ENCODE data around the gene CDAN1. TPM values are rescaled to one million over a fixed set of nuclear protein-coding genes. Genes with fewer than 3 reads are reported as not detected.
A peak's percentile ranks its signal among the peaks of the same experiment; 100 is the strongest.

The CDAN1 gene
- total and polyA plus RNA-seq, 4 donors = 2.4 to 9.5 (median 7.1) TPM

DNA sequence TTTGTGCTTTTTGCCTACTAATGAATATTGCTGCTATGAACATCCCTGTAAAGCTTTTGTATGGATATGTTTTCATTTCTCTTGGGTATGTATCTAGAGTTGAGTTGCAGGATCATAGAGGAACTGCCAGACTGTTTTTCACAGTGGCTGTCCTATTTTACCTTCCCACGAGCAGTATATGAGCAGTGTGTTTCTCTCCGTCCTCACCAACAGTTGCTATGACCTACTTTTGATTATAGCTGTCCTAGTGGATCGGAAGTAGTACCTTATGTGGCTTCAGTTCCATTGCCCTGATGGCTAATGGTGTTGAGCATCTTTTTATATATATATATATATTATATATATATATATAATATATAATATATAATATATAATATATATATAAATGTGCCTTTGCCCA is 25.2 kb downstream of the CDAN1 start (continued):
- TF ChIP-seq, protein P1, sequence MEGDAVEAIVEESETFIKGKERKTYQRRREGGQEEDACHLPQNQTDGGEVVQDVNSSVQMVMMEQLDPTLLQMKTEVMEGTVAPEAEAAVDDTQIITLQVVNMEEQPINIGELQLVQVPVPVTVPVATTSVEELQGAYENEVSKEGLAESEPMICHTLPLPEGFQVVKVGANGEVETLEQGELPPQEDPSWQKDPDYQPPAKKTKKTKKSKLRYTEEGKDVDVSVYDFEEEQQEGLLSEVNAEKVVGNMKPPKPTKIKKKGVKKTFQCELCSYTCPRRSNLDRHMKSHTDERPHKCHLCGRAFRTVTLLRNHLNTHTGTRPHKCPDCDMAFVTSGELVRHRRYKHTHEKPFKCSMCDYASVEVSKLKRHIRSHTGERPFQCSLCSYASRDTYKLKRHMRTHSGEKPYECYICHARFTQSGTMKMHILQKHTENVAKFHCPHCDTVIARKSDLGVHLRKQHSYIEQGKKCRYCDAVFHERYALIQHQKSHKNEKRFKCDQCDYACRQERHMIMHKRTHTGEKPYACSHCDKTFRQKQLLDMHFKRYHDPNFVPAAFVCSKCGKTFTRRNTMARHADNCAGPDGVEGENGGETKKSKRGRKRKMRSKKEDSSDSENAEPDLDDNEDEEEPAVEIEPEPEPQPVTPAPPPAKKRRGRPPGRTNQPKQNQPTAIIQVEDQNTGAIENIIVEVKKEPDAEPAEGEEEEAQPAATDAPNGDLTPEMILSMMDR (IDR thresholded peaks at IDR 0.05; ENCODE audit: low read depth, low read length, missing input control) = no peak
- TF ChIP-seq RAD21 (IDR thresholded peaks at IDR 0.05) = no peak
- TF ChIP-seq GABPA (IDR thresholded peaks at IDR 0.05 in 1 of 2, conservative IDR thresholded peaks at IDR 0.05 in 1 of 2) = no peak

DNA sequence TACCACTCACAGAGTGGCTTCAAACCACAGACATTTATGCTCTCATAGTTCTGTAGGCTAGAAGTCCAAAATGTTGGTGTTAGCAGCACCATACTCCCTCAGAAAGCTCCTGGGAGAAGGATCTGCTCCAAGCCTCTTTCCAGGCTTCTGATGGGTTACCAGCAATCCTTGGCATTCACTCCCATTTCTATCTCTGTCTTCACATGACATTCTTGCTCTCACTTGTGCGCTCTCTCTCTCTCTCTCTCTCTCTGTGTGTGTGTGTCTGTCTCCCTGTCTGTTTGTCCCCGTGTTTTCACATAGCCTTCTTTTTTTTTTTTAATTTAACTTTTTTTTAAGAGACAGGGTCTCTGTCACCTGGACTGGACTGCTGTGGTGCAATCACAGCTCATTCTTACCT is 26.3 kb downstream of the CDAN1 start:
- H3K27ac ChIP-seq (ENCODE audit: low read depth in 1 of 2, low read length in 2 of 2) = no peak overlapping the region
- H3K4me1 ChIP-seq (ENCODE audit: control insufficient read depth in 4 of 4, insufficient read depth in 4 of 4, low read length in 3 of 4) = peaks cover 0 to 2% (median 0%) of the 10 kb centered on the region in 4 donors
- H3K9me3 ChIP-seq (ENCODE audit: control insufficient read depth in 4 of 4, low read length in 3 of 4) = no peaks in the 10 kb centered on the region
- no peak overlapping the region for H3K9ac ChIP-seq (ENCODE audit: low read depth in 1 of 2, low read length in 2 of 2)
- 93% methylated on average over 2 of the region's 2 CpGs for WGBS
- H3K4me3 ChIP-seq (ENCODE audit: low read depth in 1 of 3, low read length in 3 of 3) = no peak overlapping the region
- TF ChIP-seq YY1 (IDR thresholded peaks at IDR 0.05) (no peak), SP1 (IDR thresholded peaks at IDR 0.05) (no peak), FOXA1 (IDR thresholded peaks at IDR 0.05) (no peak), HNF4G (IDR thresholded peaks at IDR 0.05) (no peak), NR2F2 (IDR thresholded peaks at IDR 0.05) (no peak), RXRA (IDR thresholded peaks at IDR 0.05) (no peak), EGR1 (IDR thresholded peaks at IDR 0.05; ENCODE audit: low read depth in 2 of 2) (no peak), HNF4A (conservative IDR thresholded peaks at IDR 0.05) (no peak), GABPA (IDR thresholded peaks at IDR 0.05 in 1 of 2, conservative IDR thresholded peaks at IDR 0.05 in 1 of 2) (no peak), RAD21 (IDR thresholded peaks at IDR 0.05) (no peak), FOXA2 (IDR thresholded peaks at IDR 0.05) (no peak)
- TF ChIP-seq, protein P2, sequence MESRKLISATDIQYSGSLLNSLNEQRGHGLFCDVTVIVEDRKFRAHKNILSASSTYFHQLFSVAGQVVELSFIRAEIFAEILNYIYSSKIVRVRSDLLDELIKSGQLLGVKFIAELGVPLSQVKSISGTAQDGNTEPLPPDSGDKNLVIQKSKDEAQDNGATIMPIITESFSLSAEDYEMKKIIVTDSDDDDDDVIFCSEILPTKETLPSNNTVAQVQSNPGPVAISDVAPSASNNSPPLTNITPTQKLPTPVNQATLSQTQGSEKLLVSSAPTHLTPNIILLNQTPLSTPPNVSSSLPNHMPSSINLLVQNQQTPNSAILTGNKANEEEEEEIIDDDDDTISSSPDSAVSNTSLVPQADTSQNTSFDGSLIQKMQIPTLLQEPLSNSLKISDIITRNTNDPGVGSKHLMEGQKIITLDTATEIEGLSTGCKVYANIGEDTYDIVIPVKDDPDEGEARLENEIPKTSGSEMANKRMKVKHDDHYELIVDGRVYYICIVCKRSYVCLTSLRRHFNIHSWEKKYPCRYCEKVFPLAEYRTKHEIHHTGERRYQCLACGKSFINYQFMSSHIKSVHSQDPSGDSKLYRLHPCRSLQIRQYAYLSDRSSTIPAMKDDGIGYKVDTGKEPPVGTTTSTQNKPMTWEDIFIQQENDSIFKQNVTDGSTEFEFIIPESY (IDR thresholded peaks at IDR 0.05) = no peak
- TF ChIP-seq, protein P3, sequence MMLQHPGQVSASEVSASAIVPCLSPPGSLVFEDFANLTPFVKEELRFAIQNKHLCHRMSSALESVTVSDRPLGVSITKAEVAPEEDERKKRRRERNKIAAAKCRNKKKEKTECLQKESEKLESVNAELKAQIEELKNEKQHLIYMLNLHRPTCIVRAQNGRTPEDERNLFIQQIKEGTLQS (IDR thresholded peaks at IDR 0.05) = no peak
- TF ChIP-seq, protein P1 (IDR thresholded peaks at IDR 0.05; ENCODE audit: low read depth, low read length, missing input control) = no peak
- H3K36me3 ChIP-seq (ENCODE audit: control insufficient read depth in 4 of 4, insufficient read depth in 3 of 4, low read depth in 1 of 4, low read length in 3 of 4) = no peaks in the 10 kb centered on the region
- no peak for DNase-seq (ENCODE audit: low spot score)
- H3K27me3 ChIP-seq (ENCODE audit: control insufficient read depth in 4 of 4, insufficient read depth in 4 of 4, low read length in 3 of 4) = no peaks in the 10 kb centered on the region

DNA sequence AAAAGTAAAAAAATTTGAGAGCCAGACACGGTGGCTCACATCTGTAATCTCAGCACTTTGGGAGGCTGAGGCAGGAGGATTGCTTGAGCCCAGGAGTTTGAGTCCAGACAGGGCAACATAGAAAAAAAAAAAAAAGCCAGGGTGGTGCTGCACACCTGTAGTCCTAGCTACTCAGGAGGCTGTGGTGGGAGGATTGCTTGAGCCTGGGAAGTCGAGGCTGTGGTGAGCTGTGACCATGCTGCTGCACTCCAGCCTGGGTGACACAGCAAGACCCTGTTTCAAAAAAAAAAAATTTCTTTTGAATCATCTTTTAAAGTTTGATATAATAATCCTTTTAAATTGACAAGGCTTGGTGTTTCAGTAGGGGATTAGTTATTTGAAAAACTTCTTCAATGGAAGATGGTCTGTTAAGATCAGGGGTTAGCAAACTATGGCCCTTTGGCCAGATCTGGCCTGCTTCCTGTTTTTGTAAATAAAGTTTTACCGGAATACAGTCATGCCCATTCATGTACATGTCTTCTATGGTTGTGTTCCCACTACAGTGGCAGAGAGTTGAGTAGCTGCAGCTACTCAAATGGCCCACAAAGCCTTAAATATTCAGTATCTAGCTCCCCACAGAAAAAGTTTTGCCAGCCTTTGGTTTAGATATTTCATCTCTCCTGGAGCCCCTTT is 28.9 kb downstream of the CDAN1 start:
- Histone ChIP-seq H3K9ac (ENCODE audit: low read depth in 1 of 2, low read length in 2 of 2) (no peak overlapping the region), H3K27me3 (ENCODE audit: control insufficient read depth in 4 of 4, insufficient read depth in 4 of 4, low read length in 3 of 4) (no peaks in the 10 kb centered on the region), H3K36me3 (ENCODE audit: control insufficient read depth in 4 of 4, insufficient read depth in 3 of 4, low read depth in 1 of 4, low read length in 3 of 4) (no peaks in the 10 kb centered on the region), H3K4me1 (ENCODE audit: control insufficient read depth in 4 of 4, insufficient read depth in 4 of 4, low read length in 3 of 4) (peaks cover 0 to 2% (median 0%) of the 10 kb centered on the region in 4 donors), H3K27ac (ENCODE audit: low read depth in 1 of 2, low read length in 2 of 2) (no peak overlapping the region), H3K4me3 (ENCODE audit: low read depth in 1 of 3, low read length in 3 of 3) (no peak overlapping the region), H3K9me3 (ENCODE audit: control insufficient read depth in 4 of 4, low read length in 3 of 4) (no peaks in the 10 kb centered on the region)
- TF ChIP-seq, protein P2 (IDR thresholded peaks at IDR 0.05) = no peak
- TF ChIP-seq YY1 (IDR thresholded peaks at IDR 0.05) (no peak), NR2F2 (IDR thresholded peaks at IDR 0.05) (peak; percentile 30), FOXA1 (IDR thresholded peaks at IDR 0.05) (no peak), RAD21 (IDR thresholded peaks at IDR 0.05) (no peak)
- TF ChIP-seq, protein P3 (IDR thresholded peaks at IDR 0.05) = no peak
- DNase-seq (ENCODE audit: low spot score) = no peak
- WGBS = 70% methylated on average over 3 of the region's 3 CpGs

Data from liver (tissue), 9 donors.